ENCODE data around the gene VTI1A. TPM values are rescaled to one million over a fixed set of nuclear protein-coding genes. Genes with fewer than 3 reads are reported as not detected.
A peak's percentile ranks its signal among the peaks of the same experiment; 100 is the strongest.

Gene VTI1A
- total and polyA plus RNA-seq, 2 experiments from 2014 or later = 26.8 to 31.0 TPM

DNA sequence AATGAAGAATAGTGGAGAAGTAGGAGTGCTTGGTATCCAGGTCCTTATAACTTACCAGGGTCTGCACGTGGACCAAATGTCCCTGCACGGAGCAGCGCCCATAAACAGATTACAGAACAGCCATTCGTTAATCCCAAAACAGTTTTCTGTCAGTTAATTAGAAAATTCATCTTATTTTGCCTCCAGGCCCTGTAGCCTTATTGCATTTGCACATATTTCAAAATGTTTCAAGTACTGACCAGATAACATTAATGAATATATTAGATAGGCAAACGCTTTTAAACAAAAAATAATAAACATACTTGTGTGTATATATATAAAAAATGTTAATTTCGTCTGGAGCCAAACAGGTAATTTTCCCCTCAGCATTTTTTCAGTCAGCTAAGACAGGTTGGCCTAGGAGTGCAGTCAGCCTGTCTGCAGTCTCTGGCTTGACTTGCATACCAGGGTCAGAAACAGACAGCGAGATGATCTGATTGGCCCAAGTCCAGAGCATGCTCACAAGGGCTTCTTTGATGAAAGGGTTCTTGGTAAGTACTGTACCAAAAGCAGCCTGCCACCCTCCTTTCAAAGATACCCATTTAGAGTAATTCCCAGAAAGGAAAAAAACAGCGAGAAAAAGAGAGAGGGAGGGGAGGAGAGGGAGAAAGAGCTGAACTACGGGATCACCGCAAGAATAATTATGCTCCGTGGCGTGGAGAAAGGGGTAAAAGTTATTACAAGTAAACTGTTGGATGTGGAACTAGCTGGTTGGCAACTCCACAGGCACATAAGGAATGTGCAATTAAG is 308.6 kb downstream of the VTI1A start:
- H3K9me2 ChIP-seq (ENCODE audit: insufficient read depth) = no peaks in the 10 kb centered on the region
- no peak overlapping the region for H3K4me2 ChIP-seq
- H3F3A ChIP-seq (replicated peaks; ENCODE audit: low read depth) = 0 out of 2 replicates have a peak, but pooled peaks cover 2% of the 10 kb centered on the region
- ATAC-seq = peak; percentile 70
- Mint-ChIP-seq H3K36me3 (ENCODE audit: low read depth) (no peaks in the 10 kb centered on the region), H3K27me3 (ENCODE audit: insufficient read depth, low read depth, poor library complexity) (peaks cover 2% of the 10 kb centered on the region), H3K4me3 (no peak overlapping the region), H3K9me3 (no peaks in the 10 kb centered on the region), H3K27ac (no peak overlapping the region), H3K4me1 (peaks cover 27% of the 10 kb centered on the region)
- no peaks in the 10 kb centered on the region for H3K79me2 ChIP-seq (replicated peaks; ENCODE audit: insufficient read depth)
- TF ChIP-seq POLR2AphosphoS5 (IDR thresholded peaks at IDR 0.05; ENCODE audit: low read depth) (no peak), JUNB (IDR thresholded peaks at IDR 0.05; ENCODE audit: unreplicated experiment) (no peak), NANOG (IDR thresholded peaks at IDR 0.05; ENCODE audit: borderline replicate concordance) (no peak), STAT1 (IDR thresholded peaks at IDR 0.05; ENCODE audit: unreplicated experiment) (no peak), ZNF331 (CRISPR knock-in tag; IDR thresholded peaks at IDR 0.05; ENCODE audit: low read depth) (no peak), EZH2 (IDR thresholded peaks at IDR 0.05; ENCODE audit: low read depth, unreplicated experiment) (no peak), CREB1 (CRISPR knock-in tag; IDR thresholded peaks at IDR 0.05; ENCODE audit: low read depth) (no peak)
- TF ChIP-seq, protein P1, sequence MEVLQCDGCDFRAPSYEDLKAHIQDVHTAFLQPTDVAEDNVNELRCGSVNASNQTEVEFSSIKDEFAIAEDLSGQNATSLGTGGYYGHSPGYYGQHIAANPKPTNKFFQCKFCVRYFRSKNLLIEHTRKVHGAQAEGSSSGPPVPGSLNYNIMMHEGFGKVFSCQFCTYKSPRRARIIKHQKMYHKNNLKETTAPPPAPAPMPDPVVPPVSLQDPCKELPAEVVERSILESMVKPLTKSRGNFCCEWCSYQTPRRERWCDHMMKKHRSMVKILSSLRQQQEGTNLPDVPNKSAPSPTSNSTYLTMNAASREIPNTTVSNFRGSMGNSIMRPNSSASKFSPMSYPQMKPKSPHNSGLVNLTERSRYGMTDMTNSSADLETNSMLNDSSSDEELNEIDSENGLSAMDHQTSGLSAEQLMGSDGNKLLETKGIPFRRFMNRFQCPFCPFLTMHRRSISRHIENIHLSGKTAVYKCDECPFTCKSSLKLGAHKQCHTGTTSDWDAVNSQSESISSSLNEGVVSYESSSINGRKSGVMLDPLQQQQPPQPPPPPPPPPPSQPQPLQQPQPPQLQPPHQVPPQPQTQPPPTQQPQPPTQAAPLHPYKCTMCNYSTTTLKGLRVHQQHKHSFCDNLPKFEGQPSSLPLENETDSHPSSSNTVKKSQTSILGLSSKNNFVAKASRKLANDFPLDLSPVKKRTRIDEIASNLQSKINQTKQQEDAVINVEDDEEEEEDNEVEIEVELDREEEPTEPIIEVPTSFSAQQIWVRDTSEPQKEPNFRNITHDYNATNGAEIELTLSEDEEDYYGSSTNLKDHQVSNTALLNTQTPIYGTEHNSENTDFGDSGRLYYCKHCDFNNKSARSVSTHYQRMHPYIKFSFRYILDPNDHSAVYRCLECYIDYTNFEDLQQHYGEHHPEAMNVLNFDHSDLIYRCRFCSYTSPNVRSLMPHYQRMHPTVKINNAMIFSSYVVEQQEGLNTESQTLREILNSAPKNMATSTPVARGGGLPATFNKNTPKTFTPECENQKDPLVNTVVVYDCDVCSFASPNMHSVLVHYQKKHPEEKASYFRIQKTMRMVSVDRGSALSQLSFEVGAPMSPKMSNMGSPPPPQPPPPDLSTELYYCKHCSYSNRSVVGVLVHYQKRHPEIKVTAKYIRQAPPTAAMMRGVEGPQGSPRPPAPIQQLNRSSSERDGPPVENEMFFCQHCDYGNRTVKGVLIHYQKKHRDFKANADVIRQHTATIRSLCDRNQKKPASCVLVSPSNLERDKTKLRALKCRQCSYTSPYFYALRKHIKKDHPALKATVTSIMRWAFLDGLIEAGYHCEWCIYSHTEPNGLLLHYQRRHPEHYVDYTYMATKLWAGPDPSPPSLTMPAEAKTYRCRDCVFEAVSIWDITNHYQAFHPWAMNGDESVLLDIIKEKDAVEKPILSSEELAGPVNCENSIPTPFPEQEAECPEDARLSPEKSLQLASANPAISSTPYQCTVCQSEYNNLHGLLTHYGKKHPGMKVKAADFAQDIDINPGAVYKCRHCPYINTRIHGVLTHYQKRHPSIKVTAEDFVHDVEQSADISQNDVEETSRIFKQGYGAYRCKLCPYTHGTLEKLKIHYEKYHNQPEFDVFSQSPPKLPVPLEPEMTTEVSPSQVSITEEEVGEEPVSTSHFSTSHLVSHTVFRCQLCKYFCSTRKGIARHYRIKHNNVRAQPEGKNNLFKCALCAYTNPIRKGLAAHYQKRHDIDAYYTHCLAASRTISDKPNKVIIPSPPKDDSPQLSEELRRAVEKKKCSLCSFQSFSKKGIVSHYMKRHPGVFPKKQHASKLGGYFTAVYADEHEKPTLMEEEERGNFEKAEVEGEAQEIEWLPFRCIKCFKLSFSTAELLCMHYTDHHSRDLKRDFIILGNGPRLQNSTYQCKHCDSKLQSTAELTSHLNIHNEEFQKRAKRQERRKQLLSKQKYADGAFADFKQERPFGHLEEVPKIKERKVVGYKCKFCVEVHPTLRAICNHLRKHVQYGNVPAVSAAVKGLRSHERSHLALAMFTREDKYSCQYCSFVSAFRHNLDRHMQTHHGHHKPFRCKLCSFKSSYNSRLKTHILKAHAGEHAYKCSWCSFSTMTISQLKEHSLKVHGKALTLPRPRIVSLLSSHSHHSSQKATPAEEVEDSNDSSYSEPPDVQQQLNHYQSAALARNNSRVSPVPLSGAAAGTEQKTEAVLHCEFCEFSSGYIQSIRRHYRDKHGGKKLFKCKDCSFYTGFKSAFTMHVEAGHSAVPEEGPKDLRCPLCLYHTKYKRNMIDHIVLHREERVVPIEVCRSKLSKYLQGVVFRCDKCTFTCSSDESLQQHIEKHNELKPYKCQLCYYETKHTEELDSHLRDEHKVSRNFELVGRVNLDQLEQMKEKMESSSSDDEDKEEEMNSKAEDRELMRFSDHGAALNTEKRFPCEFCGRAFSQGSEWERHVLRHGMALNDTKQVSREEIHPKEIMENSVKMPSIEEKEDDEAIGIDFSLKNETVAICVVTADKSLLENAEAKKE (CRISPR knock-in tag; IDR thresholded peaks at IDR 0.05) = no peak
- TF ChIP-seq, protein P2, sequence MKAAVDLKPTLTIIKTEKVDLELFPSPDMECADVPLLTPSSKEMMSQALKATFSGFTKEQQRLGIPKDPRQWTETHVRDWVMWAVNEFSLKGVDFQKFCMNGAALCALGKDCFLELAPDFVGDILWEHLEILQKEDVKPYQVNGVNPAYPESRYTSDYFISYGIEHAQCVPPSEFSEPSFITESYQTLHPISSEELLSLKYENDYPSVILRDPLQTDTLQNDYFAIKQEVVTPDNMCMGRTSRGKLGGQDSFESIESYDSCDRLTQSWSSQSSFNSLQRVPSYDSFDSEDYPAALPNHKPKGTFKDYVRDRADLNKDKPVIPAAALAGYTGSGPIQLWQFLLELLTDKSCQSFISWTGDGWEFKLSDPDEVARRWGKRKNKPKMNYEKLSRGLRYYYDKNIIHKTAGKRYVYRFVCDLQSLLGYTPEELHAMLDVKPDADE (IDR thresholded peaks at IDR 0.05) = no peak
- TF ChIP-seq, protein P3, sequence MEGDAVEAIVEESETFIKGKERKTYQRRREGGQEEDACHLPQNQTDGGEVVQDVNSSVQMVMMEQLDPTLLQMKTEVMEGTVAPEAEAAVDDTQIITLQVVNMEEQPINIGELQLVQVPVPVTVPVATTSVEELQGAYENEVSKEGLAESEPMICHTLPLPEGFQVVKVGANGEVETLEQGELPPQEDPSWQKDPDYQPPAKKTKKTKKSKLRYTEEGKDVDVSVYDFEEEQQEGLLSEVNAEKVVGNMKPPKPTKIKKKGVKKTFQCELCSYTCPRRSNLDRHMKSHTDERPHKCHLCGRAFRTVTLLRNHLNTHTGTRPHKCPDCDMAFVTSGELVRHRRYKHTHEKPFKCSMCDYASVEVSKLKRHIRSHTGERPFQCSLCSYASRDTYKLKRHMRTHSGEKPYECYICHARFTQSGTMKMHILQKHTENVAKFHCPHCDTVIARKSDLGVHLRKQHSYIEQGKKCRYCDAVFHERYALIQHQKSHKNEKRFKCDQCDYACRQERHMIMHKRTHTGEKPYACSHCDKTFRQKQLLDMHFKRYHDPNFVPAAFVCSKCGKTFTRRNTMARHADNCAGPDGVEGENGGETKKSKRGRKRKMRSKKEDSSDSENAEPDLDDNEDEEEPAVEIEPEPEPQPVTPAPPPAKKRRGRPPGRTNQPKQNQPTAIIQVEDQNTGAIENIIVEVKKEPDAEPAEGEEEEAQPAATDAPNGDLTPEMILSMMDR (conservative IDR thresholded peaks at IDR 0.05; ENCODE audit: low read depth in 2 of 2) = no peak
- H3K27me3 ChIP-seq (ENCODE audit: insufficient read depth) = no peaks in the 10 kb centered on the region
- H3K27ac ChIP-seq (ENCODE audit: low read depth) = no peak overlapping the region
- no peak overlapping the region for H2AFZ ChIP-seq
- H4K20me1 ChIP-seq (replicated peaks; ENCODE audit: insufficient read depth) = no peaks in the 10 kb centered on the region
- no peak overlapping the region for H3K4me3 ChIP-seq
- H3K4me1 ChIP-seq (ENCODE audit: insufficient read depth) = peaks cover 5% of the 10 kb centered on the region; the same call in 1 of the 2 replicates
- DNase-seq (ENCODE audit: low spot score) = no peak
- H3K36me3 ChIP-seq (ENCODE audit: insufficient read depth) = no peaks in the 10 kb centered on the region
